NB4 (cell line): ENCODE results near the gene SLC12A7.
"Not testable (repeated sequence)": the region's sequence is repeated elsewhere in the genome, so short reads cannot be mapped to it uniquely, and the experiment has no call there.

ENCODE experiments used
- CTCF ChIP-seq: IDR thresholded peaks from one replicate; pipeline ENCODE4 v1.5.1; 2012; ENCODE audit warnings: low read depth, low read length
- MAX ChIP-seq: IDR thresholded peaks from 2 replicates; pipeline ENCODE4 v1.6.1; 2011; ENCODE audit warnings: low read depth, low read length
- MYC ChIP-seq: IDR thresholded peaks from 2 replicates; pipeline ENCODE4 v1.6.1; 2011; ENCODE audit warnings: low read depth, low read length
- POLR2A ChIP-seq: IDR thresholded peaks from 2 replicates; pipeline ENCODE4 v1.6.1; 2011; ENCODE audit warnings: mild to moderate bottlenecking; ENCODE audit not compliant: insufficient read length; ENCODE audit errors: extremely low read depth

GRCh38 chr5:1061292-1061691 lies 50.6 kb downstream of the SLC12A7 start:
- TF ChIP-seq CTCF, POLR2A, MAX, MYC: not testable (repeated sequence)
